GM12878 (cell line): ENCODE measurements around the gene CLIC3. TPM values are rescaled to one million over a fixed set of nuclear protein-coding genes. Genes with fewer than 3 reads are reported as not detected.

Experiments used
- ATAC-seq: fragments of 200-7000 bp; cut with Tn5 transposase; 3 replicates; pipeline ENCODE4 v1.9.1; 2020; ENCODE audit warnings: mild to moderate bottlenecking, moderate library complexity
- BruUV-seq: library from RNA; stranded (reverse); fragments of 400-500 nt; replicated peaks from 2 replicates; lab custom pipeline; 2021; lab: Mats Ljungman, UMichigan
- CTCF ChIA-PET: fragments of 300-600 bp; sonication (Branson Sonifier 250); formaldehyde crosslinking; extraction: SDS; loops from one replicate; lab custom pipeline; 2021; ENCODE audit warnings: inconsistent platforms; lab: Yijun Ruan, JAX
- POLR2A ChIA-PET: fragments of 350-600 bp; formaldehyde crosslinking; extraction: SDS; loops from one replicate; lab custom pipeline; 2021; ENCODE audit warnings: inconsistent platforms; lab: Charles Lee
- RAD21 ChIA-PET: fragments of 300-600 bp; sonication (Branson Sonifier 250); formaldehyde crosslinking; loops from one replicate; lab custom pipeline; 2023; ENCODE audit warnings: antibody characterized with exemption; ENCODE audit not compliant: unreplicated experiment; lab: Charles Lee
- SMC1A ChIA-PET: fragments of 300-600 bp; sonication (Branson Sonifier 250); formaldehyde crosslinking; loops from one replicate; lab custom pipeline; 2023; ENCODE audit not compliant: unreplicated experiment, uncharacterized antibody; lab: Charles Lee
- DNase-seq: peaks from one replicate; pipeline ENCODE4 v3.0.0-alpha.2; 2011; ENCODE audit warnings: low read depth, low spot score
- FAIRE-seq: peaks from 3 replicates; lab custom pipeline; 2011; peaks lifted over from hg19 to GRCh38; lab: Jason Lieb, UNC
- H2AFZ ChIP-seq: 2 replicates; pipeline ENCODE4 v1.6.0; 2011; ENCODE audit warnings: low read depth, low read length, control low read depth; ENCODE audit not compliant: control insufficient read depth
- H3K27ac ChIP-seq: 2 replicates; pipeline ENCODE4 v1.5.1; 2011; ENCODE audit warnings: control low read depth; ENCODE audit not compliant: control insufficient read depth, insufficient read depth
- H3K27me3 ChIP-seq, 2 experiments: replicated peaks in 1 of 2; 2 replicates each; pipeline versions ENCODE4 v1.6.0 to v1.6.1; 2011; ENCODE audit warnings: low read length in 1 of 2; ENCODE audit not compliant: control insufficient read depth in 2 of 2, insufficient read depth in 2 of 2
- H3K36me3 ChIP-seq, 2 experiments: 2 replicates each; pipeline ENCODE4 v1.5.1; 2011; ENCODE audit warnings: low read length in 1 of 2; ENCODE audit not compliant: control insufficient read depth in 2 of 2, insufficient read depth in 2 of 2
- H3K4me1 ChIP-seq: 2 replicates; pipeline ENCODE4 v1.6.1; 2011; ENCODE audit warnings: mild to moderate bottlenecking, low read length, moderate library complexity, mixed read lengths; ENCODE audit not compliant: control insufficient read depth, insufficient read depth
- H3K4me2 ChIP-seq: 2 replicates; pipeline ENCODE4 v1.6.0; 2011; ENCODE audit warnings: control low read depth; ENCODE audit not compliant: control insufficient read depth, insufficient read depth
- H3K4me3 ChIP-seq: fragments of 200-600 bp; sonication (generic); 2 replicates; pipeline ENCODE4 v1.5.1; 2016
- H3K79me2 ChIP-seq: 2 replicates; pipeline ENCODE4 v1.6.0; 2011; ENCODE audit warnings: low read length; ENCODE audit not compliant: control insufficient read depth, insufficient read depth
- H3K9ac ChIP-seq: 2 replicates; pipeline ENCODE4 v1.8.0; 2011; ENCODE audit warnings: low read length, control low read depth, mixed read lengths; ENCODE audit not compliant: control insufficient read depth, insufficient read depth
- H3K9me3 ChIP-seq: replicated peaks from 3 replicates; pipeline ENCODE4 v1.5.1; 2011; ENCODE audit warnings: mild to moderate bottlenecking, low read length; ENCODE audit not compliant: control insufficient read depth, insufficient read depth
- H4K20me1 ChIP-seq: 2 replicates; pipeline ENCODE4 v1.6.0; 2011; ENCODE audit not compliant: control insufficient read depth, insufficient read depth
- BACH1 ChIP-seq: fragments of 450-650 bp; IDR thresholded peaks from 2 replicates; pipeline ENCODE4 v1.6.1; 2017; ENCODE audit warnings: mild to moderate bottlenecking, borderline replicate concordance
- BCLAF1 ChIP-seq: fragments of 450-650 bp; IDR thresholded peaks from 2 replicates; pipeline ENCODE4 v1.6.1; 2017; ENCODE audit warnings: antibody characterized with exemption, mild to moderate bottlenecking, moderate library complexity
- CBX3 ChIP-seq: fragments of 200-600 bp; sonication (generic); IDR thresholded peaks from 2 replicates; pipeline ENCODE4 v1.6.1; 2016; ENCODE audit warnings: low read depth, borderline replicate concordance
- EGR1 ChIP-seq, 2 experiments: IDR thresholded peaks; 1 replicate in 1 of 2; 2 replicates in 1 of 2; pipeline ENCODE4 v1.6.1; 2011 to 2012; ENCODE audit warnings: low read depth in 2 of 2, low read length in 2 of 2, borderline replicate concordance in 1 of 2, mild to moderate bottlenecking in 1 of 2, moderate library complexity in 1 of 2
- EP300 ChIP-seq, 2 experiments: fragments of 150-350 bp in 1 of 2; IDR thresholded peaks; 2 replicates each; pipeline ENCODE4 v1.6.1; 2011 to 2012; ENCODE audit warnings: low read depth in 2 of 2, low read length in 2 of 2, borderline replicate concordance in 1 of 2, improper control_type of control experiment in 1 of 2, inconsistent platforms in 1 of 2; ENCODE audit not compliant: control insufficient read depth in 1 of 2
- IKZF2 ChIP-seq, 2 experiments: fragments of 450-650 bp; IDR thresholded peaks; 2 replicates each; pipeline ENCODE4 v1.6.1; 2017; ENCODE audit warnings: mild to moderate bottlenecking in 2 of 2, moderate library complexity in 2 of 2
- MTA2 ChIP-seq: fragments of 450-650 bp; IDR thresholded peaks from 2 replicates; pipeline ENCODE4 v1.6.1; 2016; ENCODE audit warnings: low read depth, mild to moderate bottlenecking, moderate library complexity
- PML ChIP-seq: IDR thresholded peaks from 2 replicates; pipeline ENCODE4 v1.6.1; 2012; ENCODE audit warnings: low read length, inconsistent platforms
- POU2F2 ChIP-seq: IDR thresholded peaks from 3 replicates; pipeline ENCODE4 v1.6.1; 2011; ENCODE audit warnings: low read depth, mild to moderate bottlenecking, low read length, borderline replicate concordance
- SMAD1 ChIP-seq: fragments of 450-650 bp; IDR thresholded peaks from 2 replicates; pipeline ENCODE4 v1.6.1; 2018; ENCODE audit warnings: mild to moderate bottlenecking, low read depth; ENCODE audit not compliant: partially characterized antibody
- SMC3 ChIP-seq: IDR thresholded peaks from 2 replicates; pipeline ENCODE4 v1.6.1; 2011; ENCODE audit warnings: low read length, improper control_type of control experiment, borderline replicate concordance
- USF2 ChIP-seq: IDR thresholded peaks from 2 replicates; pipeline ENCODE4 v1.6.1; 2011; ENCODE audit warnings: low read depth, low read length, improper control_type of control experiment, borderline replicate concordance
- YY1 ChIP-seq: IDR thresholded peaks from 2 replicates; pipeline ENCODE4 v1.6.1; 2011; ENCODE audit warnings: low read depth, mild to moderate bottlenecking, low read length
- ZNF217 ChIP-seq: fragments of 450-650 bp; IDR thresholded peaks from 2 replicates; pipeline ENCODE4 v1.6.1; 2017; ENCODE audit warnings: antibody characterized with exemption, mild to moderate bottlenecking
- whole genome bisulfite sequencing: methylation state at CpG from one replicate; pipeline ENCODE4 v1.1.6; 2016; ENCODE audit warnings: low lambda C conversion rate; ENCODE audit not compliant: insufficient replicate concordance, insufficient coverage; ENCODE audit errors: missing lambda C conversion rate; 5-methylcytosine and 5-hydroxymethylcytosine counted together
- in situ Hi-C: fragments of 300-500 bp; cut with MboI; formaldehyde crosslinking; loops from 9 replicates; pipeline ENCODE4 v1.14.3; 2018; ENCODE audit warnings: mixed read lengths
- intact Hi-C: fragments of 100-400 bp; cut with micrococcal nuclease; formaldehyde crosslinking; loops from one replicate; pipeline ENCODE4 v1.14.2; 2022; ENCODE audit not compliant: unreplicated experiment
- polyA plus RNA-seq, 11 experiments: library from polyadenylated mRNA; depleted of rRNA in 4 of 11; unstranded in 6 of 11; stranded (reverse) in 5 of 11; fragments of >200 nt; fragmentation: Nextera tagmentation in 4 of 11; fragmentation: Illumina TruSeq in 1 of 11; extraction: Ambion mirVana in 4 of 11; extraction: Trizol in 1 of 11; gene quantifications; 1 replicate in 1 of 11; 2 replicates in 10 of 11; pipeline versions ENCODE4 v1.2.1 to v1.2.3, GENCODE V29; 2011 to 2016; ENCODE audit warnings: inconsistent platforms in 2 of 11, missing spikeins in 2 of 11, low read depth in 1 of 11
- total RNA-seq, 4 experiments: library from RNA; depleted of rRNA in 3 of 4; stranded (reverse); fragments of >200 nt in 3 of 4; fragmentation: Illumina TruSeq in 1 of 4; extraction: Trizol in 1 of 4; gene quantifications; 2 replicates each; pipeline versions ENCODE4 v1.2.1 to v1.2.3, GENCODE V29; 2013 to 2021
- TF ChIP-seq, protein P1 (sequence below): IDR thresholded peaks from 2 replicates; pipeline ENCODE4 v1.6.1; 2011; ENCODE audit warnings: low read depth, mild to moderate bottlenecking, low read length, moderate library complexity, borderline replicate concordance; ENCODE audit errors: extremely low read depth
- TF ChIP-seq, protein P2 (sequence below): fragments of 450-650 bp; conservative IDR thresholded peaks from 2 replicates; pipeline ENCODE4 v1.6.1; 2017; ENCODE audit warnings: mild to moderate bottlenecking, moderate library complexity

CLIC3 gene
- total and polyA plus RNA-seq, 10 of the 15 experiments (the other 5 are each of a cell fraction or from before 2014, with no cell fraction given), result 0.31 TPM; not detected in 9

DNA sequence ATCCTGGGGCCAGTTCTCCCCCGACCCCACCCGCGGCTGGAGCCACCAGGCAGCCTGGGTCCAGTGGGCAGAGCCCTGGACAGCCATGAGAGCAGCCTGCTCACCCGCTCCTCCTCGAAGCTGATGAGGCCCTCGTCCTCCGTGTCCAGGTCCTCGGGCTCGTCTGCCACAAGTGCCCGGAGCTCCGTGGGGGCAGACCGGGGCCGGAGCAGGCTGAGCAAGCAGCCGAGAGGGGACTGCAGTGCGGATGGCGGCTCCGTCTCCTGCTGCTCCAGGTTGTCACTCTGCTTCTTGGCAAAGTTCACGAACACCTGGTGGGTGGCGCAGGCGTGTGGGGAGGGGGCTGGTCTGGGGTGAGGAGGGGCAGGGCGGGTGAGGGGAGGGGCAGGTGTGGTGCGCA, 11.9 kb upstream of the CLIC3 start:
- no peak overlapping the region for H3K27ac ChIP-seq
- 43% methylated on average over 16 of the region's 22 CpGs for WGBS
- BruUV-seq, result no TSS peak
- H3K79me2 ChIP-seq, result no peaks in the 10 kb centered on the region
- ChIA-PET RAD21 (no interaction called here), SMC1A (no interaction called here), CTCF (no interaction called here), POLR2A (no interaction called here)
- H3K4me1 ChIP-seq, result no peaks in the 10 kb centered on the region
- no peak for FAIRE-seq
- H4K20me1 ChIP-seq, result no peaks in the 10 kb centered on the region
- TF ChIP-seq, protein P1, sequence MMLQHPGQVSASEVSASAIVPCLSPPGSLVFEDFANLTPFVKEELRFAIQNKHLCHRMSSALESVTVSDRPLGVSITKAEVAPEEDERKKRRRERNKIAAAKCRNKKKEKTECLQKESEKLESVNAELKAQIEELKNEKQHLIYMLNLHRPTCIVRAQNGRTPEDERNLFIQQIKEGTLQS, result no peak
- TF ChIP-seq BCLAF1, result no peak
- TF ChIP-seq IKZF2 (IDR thresholded peaks at IDR 0.05), result no peak
- no peak for TF ChIP-seq MTA2
- TF ChIP-seq, protein P2, sequence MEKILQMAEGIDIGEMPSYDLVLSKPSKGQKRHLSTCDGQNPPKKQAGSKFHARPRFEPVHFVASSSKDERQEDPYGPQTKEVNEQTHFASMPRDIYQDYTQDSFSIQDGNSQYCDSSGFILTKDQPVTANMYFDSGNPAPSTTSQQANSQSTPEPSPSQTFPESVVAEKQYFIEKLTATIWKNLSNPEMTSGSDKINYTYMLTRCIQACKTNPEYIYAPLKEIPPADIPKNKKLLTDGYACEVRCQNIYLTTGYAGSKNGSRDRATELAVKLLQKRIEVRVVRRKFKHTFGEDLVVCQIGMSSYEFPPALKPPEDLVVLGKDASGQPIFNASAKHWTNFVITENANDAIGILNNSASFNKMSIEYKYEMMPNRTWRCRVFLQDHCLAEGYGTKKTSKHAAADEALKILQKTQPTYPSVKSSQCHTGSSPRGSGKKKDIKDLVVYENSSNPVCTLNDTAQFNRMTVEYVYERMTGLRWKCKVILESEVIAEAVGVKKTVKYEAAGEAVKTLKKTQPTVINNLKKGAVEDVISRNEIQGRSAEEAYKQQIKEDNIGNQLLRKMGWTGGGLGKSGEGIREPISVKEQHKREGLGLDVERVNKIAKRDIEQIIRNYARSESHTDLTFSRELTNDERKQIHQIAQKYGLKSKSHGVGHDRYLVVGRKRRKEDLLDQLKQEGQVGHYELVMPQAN, result no peak
- no peak for TF ChIP-seq PML
- TF ChIP-seq CBX3, result no peak
- no peak for TF ChIP-seq SMC3
- no peak for TF ChIP-seq POU2F2
- no peak for TF ChIP-seq YY1
- TF ChIP-seq EP300 (IDR thresholded peaks at IDR 0.05; ENCODE audit: borderline replicate concordance in 1 of 2, control insufficient read depth in 1 of 2, low read depth in 2 of 2, low read length in 2 of 2), result no peak
- no peak for TF ChIP-seq EGR1 (IDR thresholded peaks at IDR 0.05; ENCODE audit: borderline replicate concordance in 1 of 2, low read depth in 2 of 2, low read length in 2 of 2)
- no peak for TF ChIP-seq ZNF217
- TF ChIP-seq SMAD1, result no peak
- no peak for TF ChIP-seq USF2
- TF ChIP-seq BACH1, result no peak
- H3K36me3 ChIP-seq, result no peaks in the 10 kb centered on the region
- peaks cover 2% of the 10 kb centered on the region; the same call in 2 of the 3 replicates for H3K9me3 ChIP-seq
- H3K27me3 ChIP-seq, result no peaks in the 10 kb centered on the region
- H2AFZ ChIP-seq, result no peak overlapping the region
- ATAC-seq, result no peak
- intact Hi-C loops (no loop called here), in situ Hi-C loops (no loop called here)
- no peak overlapping the region for H3K9ac ChIP-seq
- no peak overlapping the region for H3K4me2 ChIP-seq
- H3K4me3 ChIP-seq, result no peak overlapping the region
- DNase-seq, result no peak
